GM21737 (cell line): ENCODE data around the gene POTEB3.
"Not testable (repeated sequence)": the region's sequence is repeated elsewhere in the genome, so short reads cannot be mapped to it uniquely, and the experiment has no call there.

Source experiments
- ATAC-seq: cut with Tn5 transposase; IDR thresholded peaks from one replicate; pipeline ENCODE4 v1.9.1; 2021; ENCODE audit warnings: mild to moderate bottlenecking, moderate library complexity; ENCODE audit not compliant: unreplicated experiment

POTEB3 gene

DNA sequence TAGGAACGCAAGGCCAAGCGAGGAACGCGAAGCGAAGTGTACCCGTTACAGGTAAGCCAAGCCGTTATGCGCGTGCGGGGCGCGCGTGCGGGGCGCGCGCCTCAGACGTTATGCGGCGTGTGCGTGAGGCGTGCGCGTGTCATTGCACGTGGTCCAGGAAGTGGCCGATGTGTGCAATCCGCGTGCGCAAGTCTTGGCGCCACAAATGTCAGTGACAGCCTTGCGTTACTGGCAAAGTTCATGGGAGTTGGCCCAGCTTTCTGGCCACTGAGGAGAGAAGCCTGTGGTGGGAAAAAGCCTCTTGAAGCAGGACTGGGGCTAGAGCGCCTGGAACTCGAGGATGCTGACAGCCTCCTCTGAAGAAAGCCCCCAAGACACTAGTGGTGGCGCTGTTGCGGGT is at the start of gene POTEB3:
Gene POTEB3, minus strand, starts transcription at position 101 of the 400 bp plus-strand sequence. CDS start 488 bp downstream, outside the sequence.
- not testable (repeated sequence) for ATAC-seq

DNA sequence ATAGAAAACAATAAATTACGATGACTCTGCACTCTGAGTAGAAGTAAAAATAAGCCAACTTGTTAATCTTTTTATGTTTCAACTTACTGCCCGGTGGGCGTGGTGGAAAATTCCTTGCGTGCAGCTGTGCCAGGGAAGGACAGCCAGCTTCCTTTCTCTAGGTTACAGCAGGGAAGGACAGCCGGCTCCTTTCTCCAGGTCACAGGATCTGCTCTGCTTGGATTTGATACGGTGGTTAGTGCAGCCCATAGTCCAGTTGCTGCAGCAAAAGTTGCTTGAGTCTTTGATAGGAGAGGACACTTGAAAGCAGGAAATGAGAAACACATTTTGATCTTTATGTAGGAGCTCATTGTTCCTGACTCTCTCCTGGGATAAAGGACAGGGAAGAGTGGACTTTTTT is 13.4 kb upstream of the POTEB3 start:
- ATAC-seq: not testable (repeated sequence)

DNA sequence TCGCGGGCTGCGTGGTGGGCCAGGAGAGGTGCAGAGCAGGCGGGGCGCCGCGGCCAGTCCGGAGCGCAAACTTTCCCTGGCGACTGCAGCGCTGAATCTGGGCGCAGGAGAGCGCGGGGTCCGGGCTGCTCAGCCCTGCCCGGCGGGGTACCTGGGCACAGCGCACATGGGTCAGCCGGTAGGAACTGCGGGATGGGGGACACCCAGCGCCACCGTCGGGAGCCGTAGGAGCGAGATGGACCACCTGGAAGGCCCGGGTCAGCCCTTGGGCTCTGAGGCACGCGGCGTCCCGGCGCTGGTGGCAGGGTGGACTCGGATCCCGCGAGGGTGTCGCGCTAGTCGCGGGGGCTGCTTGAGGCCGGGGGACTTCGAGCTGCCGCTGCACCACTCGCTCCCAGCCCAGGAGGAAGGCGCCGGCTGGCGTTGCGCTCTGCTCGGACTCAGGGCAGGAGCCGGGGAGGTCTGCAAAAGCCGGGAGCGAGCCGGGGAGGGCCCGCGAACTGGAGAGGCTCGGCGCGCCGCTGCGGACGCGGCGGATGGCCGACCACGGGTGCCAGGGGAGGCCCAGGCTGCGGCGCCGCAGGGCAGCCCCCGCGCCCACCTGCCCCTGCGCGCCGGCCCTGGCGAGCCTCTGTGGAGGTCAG is 11.7 kb upstream of the POTEB3 start:
- ATAC-seq: not testable (repeated sequence)

DNA sequence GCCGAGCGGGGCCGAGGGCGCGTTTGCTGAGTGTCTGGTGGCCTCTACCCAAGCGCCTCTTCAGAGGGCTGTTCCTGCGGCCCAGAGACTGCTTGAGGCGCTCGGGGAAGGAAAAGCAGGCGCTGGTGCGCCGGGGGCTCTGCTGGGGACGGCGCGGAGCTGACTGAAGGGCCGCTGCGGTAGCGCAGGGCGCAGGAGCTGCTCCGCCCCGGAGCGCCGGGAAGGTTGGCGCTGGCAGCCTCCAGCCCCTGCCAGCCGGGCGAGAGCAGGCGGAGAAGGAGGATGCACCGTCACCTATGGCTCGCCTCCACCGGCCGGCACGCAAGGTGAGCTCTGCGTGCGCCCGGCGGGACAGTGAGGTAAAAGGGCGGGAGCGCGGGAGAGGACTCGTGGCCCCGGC is 11.2 kb upstream of the POTEB3 start:
- not testable (repeated sequence) for ATAC-seq

DNA sequence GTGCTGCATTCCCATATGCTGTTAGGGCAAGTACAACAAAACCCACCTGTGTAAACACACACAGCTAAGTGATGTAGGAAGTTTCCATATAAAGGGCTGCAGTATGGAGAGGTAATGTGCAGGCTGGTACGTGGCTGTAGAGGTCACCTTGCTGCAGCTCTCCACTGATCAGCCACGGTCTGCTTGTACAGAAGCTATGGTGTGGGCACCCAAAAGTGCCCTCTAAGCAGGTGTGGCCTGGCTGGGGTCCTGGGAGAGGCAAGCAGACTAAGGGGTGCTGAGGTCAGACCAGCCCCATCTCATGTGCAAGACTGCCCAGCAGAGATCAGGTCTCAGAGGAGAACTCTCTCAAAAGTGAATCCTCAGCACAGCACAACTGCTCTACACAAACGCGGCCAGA is 32.9 kb downstream of the POTEB3 start:
- ATAC-seq: not testable (repeated sequence)

DNA sequence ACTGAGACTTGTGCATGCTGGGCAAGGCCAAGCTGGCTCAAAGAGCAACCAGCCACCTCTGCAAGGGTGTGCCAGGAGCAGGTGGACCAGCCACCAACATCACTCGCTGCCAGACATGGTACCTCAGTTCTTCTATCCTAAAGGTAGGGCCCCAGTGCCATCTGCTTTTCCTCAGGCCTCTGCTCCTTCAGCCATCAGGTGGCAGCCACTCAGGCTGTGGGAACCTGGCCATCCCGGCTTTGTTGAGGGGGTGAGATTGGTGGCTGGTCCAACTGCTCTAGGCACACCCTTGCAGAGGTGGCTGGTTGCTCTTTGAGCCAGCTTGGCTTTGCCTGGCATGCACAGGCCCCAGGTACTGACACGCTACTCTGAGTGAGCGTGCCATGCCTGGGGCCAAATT is 38.8 kb downstream of the POTEB3 start:
- ATAC-seq: not testable (repeated sequence)

DNA sequence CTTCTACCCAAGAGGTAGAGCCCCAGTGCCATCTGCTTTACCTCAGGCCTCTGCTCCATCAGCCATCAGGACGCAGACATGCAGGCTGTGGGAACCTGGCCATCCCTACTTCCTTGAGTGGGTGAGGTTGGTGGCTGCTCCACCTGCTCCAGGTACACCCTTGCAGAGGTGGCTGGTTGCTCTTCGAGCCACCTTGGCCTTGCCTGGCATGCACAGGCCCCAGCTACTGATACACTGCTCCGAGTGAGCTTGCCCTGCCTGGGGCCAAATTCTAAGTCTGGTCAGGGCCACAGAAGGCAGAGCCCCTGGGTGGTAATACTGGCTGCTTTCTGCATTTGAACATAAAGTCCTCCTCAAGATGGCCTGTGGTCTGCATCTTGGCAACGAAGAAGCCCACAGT is 41.2 kb downstream of the POTEB3 start:
- ATAC-seq: not testable (repeated sequence)

DNA sequence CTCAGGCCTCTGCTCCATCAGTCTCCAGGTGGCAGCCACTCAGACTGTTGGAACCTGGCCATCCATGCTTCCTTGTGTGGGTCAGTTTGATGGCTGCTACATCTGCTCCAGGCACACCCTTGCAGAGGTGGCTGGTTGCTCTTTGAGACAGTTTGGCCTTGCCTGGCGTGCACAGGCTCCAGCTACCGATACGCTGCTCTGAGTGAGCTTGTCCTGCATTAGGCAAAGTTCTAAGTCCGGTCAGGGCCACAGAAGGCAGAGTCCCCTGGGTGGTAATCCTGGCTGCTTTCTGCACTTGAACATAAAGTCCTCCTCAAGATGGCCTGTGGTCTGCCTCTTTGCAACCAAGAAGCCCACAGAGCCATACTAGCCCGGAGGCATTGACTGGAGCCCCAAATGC is 41.8 kb downstream of the POTEB3 start:
- ATAC-seq: not testable (repeated sequence)

DNA sequence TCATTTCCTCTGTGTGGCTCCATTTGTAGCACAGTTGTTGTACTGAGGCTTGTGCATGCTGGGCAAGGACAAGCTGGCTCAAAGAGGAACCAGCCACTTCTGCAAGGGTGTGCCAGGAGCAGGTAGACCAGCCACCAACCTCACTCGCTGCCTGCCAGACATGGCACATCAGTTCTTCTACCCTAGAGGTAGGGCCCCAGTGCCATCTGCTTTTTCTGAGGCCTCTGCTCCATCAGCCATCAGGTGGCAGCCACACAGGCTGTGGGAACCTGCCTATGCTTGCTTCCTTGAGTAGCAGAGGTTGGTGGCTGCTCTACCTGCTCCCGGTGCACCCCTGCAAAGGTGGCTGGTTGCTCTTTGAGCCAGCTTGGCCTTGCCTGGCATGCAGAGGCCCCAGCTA is 42.6 kb downstream of the POTEB3 start:
- ATAC-seq: not testable (repeated sequence)

DNA sequence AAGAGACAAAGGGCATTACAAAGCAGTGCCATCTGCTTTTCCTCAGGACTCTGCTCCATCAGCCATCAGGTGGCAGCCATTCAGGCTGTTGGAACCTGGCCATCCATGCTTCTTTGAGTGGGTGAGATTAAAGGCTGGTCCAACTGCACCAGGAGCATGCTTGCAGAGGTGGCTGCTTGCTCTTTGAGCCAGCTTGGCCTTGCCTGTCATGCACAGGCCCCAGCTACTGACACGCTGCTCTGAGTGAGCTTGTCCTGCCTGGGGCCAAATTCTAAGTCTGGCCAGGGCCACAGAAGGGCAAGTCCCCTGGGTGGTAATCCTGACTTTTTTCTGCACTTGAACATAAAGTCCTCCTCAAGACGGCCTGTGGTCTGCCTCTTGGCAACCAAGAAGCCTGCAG is 43.1 kb downstream of the POTEB3 start:
- ATAC-seq: not testable (repeated sequence)

DNA sequence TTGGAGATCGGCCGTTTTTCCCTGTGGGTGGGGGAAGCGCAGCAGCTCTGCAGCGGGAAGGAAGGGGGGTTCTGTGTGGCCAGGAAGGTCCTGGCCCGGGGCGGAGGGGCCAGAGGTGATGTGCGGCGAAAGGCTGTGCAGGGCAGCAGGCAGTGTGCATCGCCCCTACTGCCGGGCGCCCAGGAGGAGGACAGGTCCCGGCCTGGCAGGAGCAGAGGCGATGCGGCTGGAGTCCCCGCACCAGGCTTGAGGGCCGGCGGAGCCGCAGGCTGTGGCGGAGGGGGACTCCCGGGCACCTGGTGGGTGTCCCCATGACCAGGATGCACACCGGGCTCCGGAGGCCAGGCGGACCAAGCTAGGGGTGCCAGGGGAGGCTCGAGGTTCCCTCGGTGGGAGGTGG is 54.3 kb downstream of the POTEB3 start:
- ATAC-seq: not testable (repeated sequence)

DNA sequence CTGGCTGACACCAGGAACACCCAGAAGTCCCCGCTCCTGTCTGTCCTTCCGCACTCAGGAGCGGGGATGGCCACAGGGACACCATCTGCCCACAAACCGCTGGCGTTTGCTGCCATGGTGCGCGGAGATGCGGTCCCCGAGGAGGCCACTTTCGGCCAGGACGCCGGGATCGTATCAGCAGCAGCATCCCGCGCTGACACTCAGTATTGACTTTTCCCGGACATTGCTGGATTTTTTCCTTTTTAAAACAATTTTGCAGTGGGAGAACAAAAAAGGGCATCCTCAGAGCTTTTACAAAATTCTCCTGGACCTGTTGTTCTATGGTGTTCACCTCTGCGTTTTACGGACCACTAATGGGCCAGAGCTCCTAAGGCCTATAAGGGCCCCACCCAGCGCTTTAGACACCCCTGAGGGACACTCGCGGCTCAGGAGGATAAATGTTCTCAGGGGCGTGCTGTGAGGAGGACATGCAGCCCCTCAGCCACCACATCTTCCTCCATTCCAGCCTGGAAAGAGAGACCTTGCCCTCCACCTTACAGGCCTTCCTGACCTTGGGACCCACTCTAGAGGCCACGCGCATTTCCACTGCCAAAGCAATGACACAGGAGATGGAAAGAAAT is 56.3 kb downstream of the POTEB3 start:
- ATAC-seq: not testable (repeated sequence)

DNA sequence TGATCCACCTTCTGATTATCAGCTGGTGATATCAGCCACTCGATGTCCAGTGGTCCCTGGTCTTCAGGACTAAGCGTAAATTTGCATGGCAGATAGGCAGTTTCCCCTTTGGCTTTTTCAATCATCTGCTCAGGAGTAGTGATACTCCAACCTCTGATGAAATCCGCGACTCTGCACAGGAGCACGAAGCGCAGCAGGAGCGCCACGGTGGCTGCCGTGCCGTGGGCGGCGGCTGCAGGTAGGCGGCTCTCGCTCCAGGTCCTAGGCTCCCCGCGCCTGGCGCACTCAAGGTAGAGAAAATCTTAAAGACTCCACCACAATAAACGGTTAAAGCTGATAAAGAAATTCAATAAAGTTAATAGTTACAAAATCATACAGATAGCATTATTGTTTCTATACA is 66.6 kb downstream of the POTEB3 start:
- ATAC-seq: not testable (repeated sequence)

DNA sequence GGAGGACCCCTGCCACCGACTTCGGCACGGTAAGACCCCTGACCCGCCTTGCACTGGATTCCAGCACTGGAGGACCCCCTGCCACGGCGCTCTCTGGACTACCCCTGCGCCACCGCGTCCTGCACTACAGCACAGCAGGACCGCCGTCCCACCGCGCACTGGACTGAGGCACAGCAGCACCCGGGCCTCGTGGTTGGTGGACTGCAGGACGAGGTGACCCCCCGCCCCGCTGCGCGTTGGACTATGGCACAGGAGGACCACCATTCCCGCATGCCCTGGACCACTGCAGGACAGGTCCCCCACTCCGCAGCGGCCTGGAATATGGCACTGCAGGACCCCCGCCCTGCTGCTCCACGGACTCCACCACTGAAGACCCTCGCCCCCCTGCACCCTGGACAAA is 71.1 kb downstream of the POTEB3 start:
- ATAC-seq: not testable (repeated sequence)

DNA sequence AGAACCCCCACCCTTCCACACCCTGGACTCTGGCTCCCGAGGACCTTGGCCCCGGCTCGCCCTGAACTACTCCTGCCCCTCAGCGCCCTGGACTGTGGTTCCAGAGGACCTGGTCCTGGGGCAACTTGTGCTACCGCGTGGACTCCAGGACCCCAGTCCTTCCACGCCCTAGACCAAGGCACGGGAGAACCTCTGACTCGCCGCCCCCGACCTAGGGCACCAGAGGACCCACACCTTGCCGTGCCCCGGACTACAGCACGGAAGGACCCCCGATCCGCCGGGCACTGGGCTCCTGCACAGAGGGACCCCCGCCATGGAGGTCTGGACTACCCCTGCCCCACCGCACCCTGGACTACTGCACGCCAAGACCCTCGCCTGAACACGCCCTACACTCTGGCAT is 71.7 kb downstream of the POTEB3 start:
- ATAC-seq: not testable (repeated sequence)
